HFF-Myc (cell line): ENCODE data around the gene PTPRT.
"Not testable (repeated sequence)": the region's sequence is repeated elsewhere in the genome, so short reads cannot be mapped to it uniquely, and the experiment has no call there.

Source experiments
- DNase-seq: peaks from one replicate; pipeline ENCODE4 v3.0.0-alpha.2; 2011; ENCODE audit warnings: low read depth; ENCODE audit errors: extremely low read depth
- H3K4me3 ChIP-seq: replicated peaks from 2 replicates; pipeline ENCODE4 v1.5.1; 2011; ENCODE audit warnings: low read depth, mild to moderate bottlenecking, control low read depth, low read length
- CTCF ChIP-seq: IDR thresholded peaks from 2 replicates; pipeline ENCODE4 v1.5.1; 2012; ENCODE audit warnings: mild to moderate bottlenecking, low read depth, low read length, control low read depth; ENCODE audit errors: missing control alignments

PTPRT gene

GRCh38 chr20:42906120-42906519, 283.6 kb downstream of the PTPRT start:
- no peak for TF ChIP-seq CTCF
- DNase-seq = no peak
- no peak overlapping the region for H3K4me3 ChIP-seq

GRCh38 chr20:42902509-42902908, 287.2 kb downstream of the PTPRT start:
- no peak overlapping the region for H3K4me3 ChIP-seq
- TF ChIP-seq CTCF = no peak
- DNase-seq = no peak

- no peak for TF ChIP-seq CTCF
- no peak overlapping the region for H3K4me3 ChIP-seq
- no peak for DNase-seq
Measured at GRCh38 chr20:42901689-42902440, 287.8 kb downstream of the PTPRT start.

- DNase-seq, H3K4me3 ChIP-seq: not testable (repeated sequence)
Measured at GRCh38 chr20:42900764-42901163, 288.9 kb downstream of the PTPRT start.

- no peak for DNase-seq
- TF ChIP-seq CTCF = no peak
- no peak overlapping the region for H3K4me3 ChIP-seq
Measured at GRCh38 chr20:42895020-42895419, 294.7 kb downstream of the PTPRT start.

GRCh38 chr20:42894483-42894882, 295.2 kb downstream of the PTPRT start:
- DNase-seq = no peak
- H3K4me3 ChIP-seq = no peak overlapping the region
- no peak for TF ChIP-seq CTCF

GRCh38 chr20:42889517-42889916, 300.2 kb downstream of the PTPRT start:
- H3K4me3 ChIP-seq = no peak overlapping the region
- TF ChIP-seq CTCF = no peak
- DNase-seq = no peak
